Measurements from ENCODE around the gene PLA2G7.

Gene PLA2G7

GRCh38 chr6:46688966-46689335 is 46.2 kb downstream of the PLA2G7 start:
- H3K9me3 ChIP-seq (ENCODE audit: control extremely low read depth in 1 of 5, control insufficient read depth in 4 of 5, insufficient read depth in 2 of 5, low read depth in 1 of 5, low read length in 4 of 5), result peaks cover 0 to 9% (median 3%) of the 10 kb centered on the region in 5 experiments
- WGBS (ENCODE audit: insufficient coverage), result 98% methylated on average over 13 of the region's 13 CpGs
- no peak overlapping the region for H3K27ac ChIP-seq (ENCODE audit: insufficient read depth in 1 of 2, low read depth in 1 of 2, low read length in 2 of 2, poor library complexity in 1 of 2, severe bottlenecking in 2 of 2)
- H3K36me3 ChIP-seq (ENCODE audit: control insufficient read depth in 4 of 4, insufficient read depth in 4 of 4, low read length in 3 of 4), result no peaks in the 10 kb centered on the region
- no peak for DNase-seq
- CTCF ChIA-PET, result no interaction called here
- no peak overlapping the region for H3K4me3 ChIP-seq (ENCODE audit: control insufficient read depth in 1 of 7, extremely low read depth in 1 of 7, insufficient read depth in 4 of 7, low read depth in 2 of 7, low read length in 6 of 7)
- POLR2A ChIA-PET, result no interaction called here
- H3K4me1 ChIP-seq (ENCODE audit: control extremely low read depth in 1 of 4, control insufficient read depth in 4 of 4, insufficient read depth in 4 of 4, low read length in 3 of 4), result no peaks in the 10 kb centered on the region
- H3K27me3 ChIP-seq (replicated peaks in 2 of 5; ENCODE audit: control insufficient read depth in 4 of 5, insufficient read depth in 5 of 5, low read length in 4 of 5), result no peaks in the 10 kb centered on the region

DNA sequence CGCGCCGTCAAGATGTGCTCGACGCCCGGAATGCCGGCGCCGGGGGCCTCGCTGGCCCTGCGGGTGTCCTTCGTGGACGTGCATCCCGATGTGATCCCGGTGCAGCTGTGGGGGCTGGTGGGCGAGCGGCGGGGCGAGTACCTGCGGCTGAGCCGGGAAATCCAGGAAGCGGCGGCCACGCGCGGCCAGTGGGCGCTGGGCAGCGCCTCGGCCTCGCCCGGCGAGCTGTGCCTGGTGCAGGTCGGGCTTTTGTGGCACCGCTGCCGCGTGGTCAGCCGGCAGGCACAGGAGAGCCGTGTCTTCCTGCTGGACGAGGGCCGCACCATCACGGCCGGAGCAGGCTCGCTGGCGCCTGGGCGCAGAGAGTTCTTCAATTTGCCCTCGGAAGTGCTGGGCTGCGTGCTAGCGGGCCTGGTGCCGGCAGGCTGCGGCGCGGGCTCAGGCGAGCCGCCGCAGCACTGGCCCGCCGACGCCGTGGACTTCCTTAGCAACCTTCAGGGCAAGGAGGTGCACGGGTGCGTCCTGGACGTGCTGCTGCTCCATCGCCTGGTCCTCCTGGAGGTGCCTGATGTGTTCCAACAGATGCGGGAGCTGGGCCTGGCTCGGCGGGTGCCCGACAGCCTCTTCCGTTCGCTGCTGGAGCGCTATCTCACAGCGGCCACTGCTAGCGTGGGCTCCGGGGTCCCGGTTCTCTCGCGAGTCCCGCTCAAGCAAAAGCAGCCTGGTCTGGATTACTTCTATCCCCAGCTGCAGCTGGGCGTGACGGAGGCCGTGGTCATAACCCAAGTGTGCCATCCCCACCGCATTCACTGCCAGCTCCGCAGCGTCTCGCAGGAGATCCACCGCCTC is 46.8 kb downstream of the PLA2G7 start:
- no peaks in the 10 kb centered on the region for H3K4me1 ChIP-seq (ENCODE audit: control extremely low read depth in 1 of 4, control insufficient read depth in 4 of 4, insufficient read depth in 4 of 4, low read length in 3 of 4)
- DNase-seq, result no peak
- WGBS (ENCODE audit: insufficient coverage), result 93% methylated on average over 79 of the region's 85 CpGs
- H3K36me3 ChIP-seq (ENCODE audit: control insufficient read depth in 4 of 4, insufficient read depth in 4 of 4, low read length in 3 of 4), result no peaks in the 10 kb centered on the region
- ChIA-PET POLR2A (no interaction called here), CTCF (no interaction called here)
- H3K9me3 ChIP-seq (ENCODE audit: control extremely low read depth in 1 of 5, control insufficient read depth in 4 of 5, insufficient read depth in 2 of 5, low read depth in 1 of 5, low read length in 4 of 5), result peaks cover 0 to 9% (median 3%) of the 10 kb centered on the region in 5 experiments
- H3K27ac ChIP-seq (ENCODE audit: insufficient read depth in 1 of 2, low read depth in 1 of 2, low read length in 2 of 2, poor library complexity in 1 of 2, severe bottlenecking in 2 of 2), result no peak overlapping the region
- H3K27me3 ChIP-seq (replicated peaks in 2 of 5; ENCODE audit: control insufficient read depth in 4 of 5, insufficient read depth in 5 of 5, low read length in 4 of 5), result no peaks in the 10 kb centered on the region
- H3K4me3 ChIP-seq (ENCODE audit: control insufficient read depth in 1 of 7, extremely low read depth in 1 of 7, insufficient read depth in 4 of 7, low read depth in 2 of 7, low read length in 6 of 7), result no peak overlapping the region

- no peak within 1 kb of the TSS for H3K4me3 ChIP-seq (ENCODE audit: control insufficient read depth in 1 of 7, extremely low read depth in 1 of 7, insufficient read depth in 4 of 7, low read depth in 2 of 7, low read length in 6 of 7)
- CTCF ChIA-PET, result no interaction called here
- H3K27me3 ChIP-seq (replicated peaks in 2 of 5; ENCODE audit: control insufficient read depth in 4 of 5, insufficient read depth in 5 of 5, low read length in 4 of 5), result no peaks in the 10 kb centered on the region
- DNase-seq, result no peak
- no peak within 1 kb of the TSS for H3K27ac ChIP-seq (ENCODE audit: insufficient read depth in 1 of 2, low read depth in 1 of 2, low read length in 2 of 2, poor library complexity in 1 of 2, severe bottlenecking in 2 of 2)
- H3K4me1 ChIP-seq (ENCODE audit: control extremely low read depth in 1 of 4, control insufficient read depth in 4 of 4, insufficient read depth in 4 of 4, low read length in 3 of 4), result no peaks in the 10 kb centered on the region
- H3K9me3 ChIP-seq (ENCODE audit: control extremely low read depth in 1 of 5, control insufficient read depth in 4 of 5, insufficient read depth in 2 of 5, low read depth in 1 of 5, low read length in 4 of 5), result peaks cover 0 to 9% (median 3%) of the 10 kb centered on the region in 5 experiments
- no peaks in the 10 kb centered on the region for H3K36me3 ChIP-seq (ENCODE audit: control insufficient read depth in 4 of 4, insufficient read depth in 4 of 4, low read length in 3 of 4)
- 93% methylated on average over 41 of the region's 41 CpGs for WGBS (ENCODE audit: insufficient coverage)
- POLR2A ChIA-PET, result no interaction called here
Observed at GRCh38 chr6:46687619-46688097, 47.5 kb downstream of the PLA2G7 start, which contains the start of gene TDRD6. TSS of gene TDRD6 (plus strand) at chr6:46687885. CDS start at chr6:46688129, 244 bp downstream.

GRCh38 chr6:46684771-46685170 is 50.4 kb downstream of the PLA2G7 start:
- ChIA-PET POLR2A (no interaction called here), CTCF (no interaction called here)
- no peak overlapping the region for H3K27ac ChIP-seq (ENCODE audit: insufficient read depth in 1 of 2, low read depth in 1 of 2, low read length in 2 of 2, poor library complexity in 1 of 2, severe bottlenecking in 2 of 2)
- H3K27me3 ChIP-seq (replicated peaks in 2 of 5; ENCODE audit: control insufficient read depth in 4 of 5, insufficient read depth in 5 of 5, low read length in 4 of 5), result no peaks in the 10 kb centered on the region
- no peaks in the 10 kb centered on the region for H3K36me3 ChIP-seq (ENCODE audit: control insufficient read depth in 4 of 4, insufficient read depth in 4 of 4, low read length in 3 of 4)
- WGBS (ENCODE audit: insufficient coverage), result 100% methylated on average over 1 of the region's 4 CpGs
- H3K4me3 ChIP-seq (ENCODE audit: control insufficient read depth in 1 of 7, extremely low read depth in 1 of 7, insufficient read depth in 4 of 7, low read depth in 2 of 7, low read length in 6 of 7), result no peak overlapping the region
- H3K9me3 ChIP-seq (ENCODE audit: control extremely low read depth in 1 of 5, control insufficient read depth in 4 of 5, insufficient read depth in 2 of 5, low read depth in 1 of 5, low read length in 4 of 5), result peaks cover 0 to 9% (median 3%) of the 10 kb centered on the region in 5 experiments
- DNase-seq, result peak in 2 of 3 donors; percentile 17 to 39
- H3K4me1 ChIP-seq (ENCODE audit: control extremely low read depth in 1 of 4, control insufficient read depth in 4 of 4, insufficient read depth in 4 of 4, low read length in 3 of 4), result no peaks in the 10 kb centered on the region

DNA sequence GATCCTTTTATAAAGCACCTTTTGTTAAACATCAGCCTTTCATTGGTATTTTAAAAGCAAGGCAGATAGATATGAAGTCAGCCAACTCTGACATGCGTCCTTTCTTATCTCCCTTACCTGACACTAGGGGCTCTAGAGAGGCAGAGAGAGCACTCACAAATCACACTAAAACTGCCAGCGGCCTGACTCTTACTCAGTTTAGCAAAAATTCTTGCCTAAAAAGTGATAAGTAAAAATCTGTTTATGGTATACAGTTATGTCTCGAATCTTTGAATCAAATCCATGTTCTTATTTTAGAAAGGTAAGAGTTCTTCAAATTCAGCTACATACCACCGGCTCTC is 57.9 kb downstream of the PLA2G7 start:
- CTCF ChIA-PET, result interaction anchor here (0.9 kb wide), 1 partner anchor 36 kb away, joined by 3 read pairs; no protein-coding TSS in a partner anchor
- POLR2A ChIA-PET, result interaction anchor here (0.6 kb wide), 1 partner anchor 32 kb away, joined by 3 read pairs; no protein-coding TSS in a partner anchor

DNA sequence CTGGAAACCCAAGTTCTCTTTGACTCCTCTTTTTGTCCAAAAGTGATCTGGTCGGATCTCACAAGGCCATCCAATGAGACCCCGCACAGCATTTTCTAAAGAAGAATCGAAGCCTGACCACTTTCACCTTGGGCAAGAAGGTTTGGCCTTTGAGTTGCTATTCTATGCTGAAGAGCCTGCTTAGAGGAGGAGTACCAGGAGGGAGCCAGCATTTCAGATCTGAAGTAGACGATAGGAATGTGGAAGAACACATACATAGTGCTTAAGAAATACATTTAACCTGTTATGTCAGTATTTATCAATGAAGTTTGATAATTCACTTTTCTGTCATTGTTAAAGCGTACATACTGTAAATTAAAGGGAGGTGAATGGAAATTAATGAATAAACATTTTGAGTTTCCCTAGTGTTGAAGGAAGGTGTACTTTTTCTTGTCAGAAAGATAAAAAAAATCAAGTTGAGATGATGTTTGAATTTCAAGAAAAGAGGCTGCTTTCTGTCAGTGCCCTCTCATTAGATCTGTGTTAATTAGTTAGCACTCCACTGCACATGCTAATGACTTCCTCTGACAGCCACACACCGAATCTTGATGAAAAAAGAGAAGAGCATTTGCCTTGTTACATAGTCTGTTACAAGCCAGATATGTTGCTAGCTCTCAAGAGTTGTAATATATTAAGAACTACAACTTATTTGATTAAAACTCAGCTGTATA is 58.4 kb downstream of the PLA2G7 start:
- DNase-seq, result peak in 1 of 3 donors; percentile 8
- Histone ChIP-seq H3K36me3 (ENCODE audit: control insufficient read depth in 4 of 4, insufficient read depth in 4 of 4, low read length in 3 of 4) (peaks cover 0 to 4% (median under 1%) of the 10 kb centered on the region in 4 experiments), H3K9me3 (ENCODE audit: control extremely low read depth in 1 of 5, control insufficient read depth in 4 of 5, insufficient read depth in 2 of 5, low read depth in 1 of 5, low read length in 4 of 5) (no peaks in the 10 kb centered on the region), H3K4me1 (ENCODE audit: control extremely low read depth in 1 of 4, control insufficient read depth in 4 of 4, insufficient read depth in 4 of 4, low read length in 3 of 4) (no peaks in the 10 kb centered on the region), H3K4me3 (ENCODE audit: control insufficient read depth in 1 of 7, extremely low read depth in 1 of 7, insufficient read depth in 4 of 7, low read depth in 2 of 7, low read length in 6 of 7) (no peak overlapping the region), H3K27me3 (replicated peaks in 2 of 5; ENCODE audit: control insufficient read depth in 4 of 5, insufficient read depth in 5 of 5, low read length in 4 of 5) (no peaks in the 10 kb centered on the region), H3K27ac (ENCODE audit: insufficient read depth in 1 of 2, low read depth in 1 of 2, low read length in 2 of 2, poor library complexity in 1 of 2, severe bottlenecking in 2 of 2) (no peak overlapping the region)
- WGBS (ENCODE audit: insufficient coverage), result 95% methylated on average over 4 of the region's 6 CpGs
- CTCF ChIA-PET, result interaction anchor here (0.9 kb wide), 1 partner anchor 36 kb away, joined by 3 read pairs; no protein-coding TSS in a partner anchor
- POLR2A ChIA-PET, result no interaction called here

More for the DNA sequence above, 57.9 kb downstream of the PLA2G7 start:
- Histone ChIP-seq H3K27ac (ENCODE audit: insufficient read depth in 1 of 2, low read depth in 1 of 2, low read length in 2 of 2, poor library complexity in 1 of 2, severe bottlenecking in 2 of 2) (no peak overlapping the region), H3K9me3 (ENCODE audit: control extremely low read depth in 1 of 5, control insufficient read depth in 4 of 5, insufficient read depth in 2 of 5, low read depth in 1 of 5, low read length in 4 of 5) (no peaks in the 10 kb centered on the region), H3K36me3 (ENCODE audit: control insufficient read depth in 4 of 4, insufficient read depth in 4 of 4, low read length in 3 of 4) (peaks cover 0 to 4% (median under 1%) of the 10 kb centered on the region in 4 experiments), H3K4me3 (ENCODE audit: control insufficient read depth in 1 of 7, extremely low read depth in 1 of 7, insufficient read depth in 4 of 7, low read depth in 2 of 7, low read length in 6 of 7) (no peak overlapping the region), H3K27me3 (replicated peaks in 2 of 5; ENCODE audit: control insufficient read depth in 4 of 5, insufficient read depth in 5 of 5, low read length in 4 of 5) (no peaks in the 10 kb centered on the region), H3K4me1 (ENCODE audit: control extremely low read depth in 1 of 4, control insufficient read depth in 4 of 4, insufficient read depth in 4 of 4, low read length in 3 of 4) (no peaks in the 10 kb centered on the region)
- no CpG with 5 or more reads among the region's 4 CpGs for WGBS (ENCODE audit: insufficient coverage)
- peak in 1 of 3 donors; percentile 3 for DNase-seq

DNA sequence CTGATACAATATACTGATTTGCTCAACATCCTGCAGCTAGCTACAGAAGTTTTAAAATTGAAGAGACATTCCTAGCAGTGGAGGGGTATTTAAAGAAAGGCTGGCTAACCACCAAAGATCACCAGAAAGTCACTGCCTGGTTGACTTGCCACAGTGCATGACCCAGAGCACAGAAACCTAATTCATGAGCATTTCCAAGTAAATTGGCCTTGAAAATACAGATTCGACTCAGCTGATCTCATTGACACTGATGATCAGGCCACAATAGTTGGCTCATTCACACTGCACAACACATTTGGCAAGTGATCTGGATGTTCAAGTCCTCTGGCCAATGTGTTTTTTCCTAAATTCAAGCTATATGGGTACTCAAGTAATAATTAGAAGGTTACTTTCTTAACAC is 60.8 kb downstream of the PLA2G7 start:
- Histone ChIP-seq H3K27ac (ENCODE audit: insufficient read depth in 1 of 2, low read depth in 1 of 2, low read length in 2 of 2, poor library complexity in 1 of 2, severe bottlenecking in 2 of 2) (no peak overlapping the region), H3K27me3 (replicated peaks in 2 of 5; ENCODE audit: control insufficient read depth in 4 of 5, insufficient read depth in 5 of 5, low read length in 4 of 5) (no peaks in the 10 kb centered on the region), H3K36me3 (ENCODE audit: control insufficient read depth in 4 of 4, insufficient read depth in 4 of 4, low read length in 3 of 4) (peaks cover 0 to 7% (median under 1%) of the 10 kb centered on the region in 4 experiments), H3K4me3 (ENCODE audit: control insufficient read depth in 1 of 7, extremely low read depth in 1 of 7, insufficient read depth in 4 of 7, low read depth in 2 of 7, low read length in 6 of 7) (no peak overlapping the region), H3K4me1 (ENCODE audit: control extremely low read depth in 1 of 4, control insufficient read depth in 4 of 4, insufficient read depth in 4 of 4, low read length in 3 of 4) (no peaks in the 10 kb centered on the region), H3K9me3 (ENCODE audit: control extremely low read depth in 1 of 5, control insufficient read depth in 4 of 5, insufficient read depth in 2 of 5, low read depth in 1 of 5, low read length in 4 of 5) (no peaks in the 10 kb centered on the region)
- ChIA-PET CTCF (interaction anchor here (1.4 to 1.5 kb wide), 2 partner anchors 10 to 454 kb away, joined by 3 to 5 read pairs; no protein-coding TSS in a partner anchor), POLR2A (no interaction called here)
- 100% methylated on average over 1 of the region's 1 CpG for WGBS (ENCODE audit: insufficient coverage)
- no peak for DNase-seq
